Hepatocyte (in vitro differentiated cells): ENCODE data around the gene MRTFA. TPM values are rescaled to one million over a fixed set of nuclear protein-coding genes. Genes with fewer than 3 reads are reported as not detected.
"Not testable (repeated sequence)": the region's sequence is repeated elsewhere in the genome, so short reads cannot be mapped to it uniquely, and the experiment has no call there.

ENCODE experiments used
- DNase-seq: peaks from one replicate; pipeline ENCODE4 v3.0.0-alpha.2; 2016; ENCODE audit warnings: low spot score
- H2AFZ ChIP-seq: fragments of 200-600 bp; sonication (generic); 2 replicates; pipeline ENCODE4 v1.6.0; 2016; ENCODE audit warnings: antibody characterized with exemption, mild to moderate bottlenecking
- H3K27ac ChIP-seq: fragments of 200-600 bp; sonication (generic); 2 replicates; pipeline ENCODE4 v1.5.1; 2016; ENCODE audit warnings: mild to moderate bottlenecking
- H3K27me3 ChIP-seq: fragments of 200-600 bp; sonication (generic); 2 replicates; pipeline ENCODE4 v1.6.1; 2016
- H3K36me3 ChIP-seq: fragments of 200-600 bp; sonication (generic); replicated peaks from 2 replicates; pipeline ENCODE4 v1.5.1; 2016; ENCODE audit warnings: low read depth; ENCODE audit not compliant: insufficient read depth
- H3K4me1 ChIP-seq: fragments of 200-600 bp; sonication (generic); 2 replicates; pipeline ENCODE4 v1.5.1; 2016; ENCODE audit warnings: mild to moderate bottlenecking, moderate library complexity; ENCODE audit not compliant: insufficient read depth
- H3K4me2 ChIP-seq: fragments of 200-600 bp; sonication (generic); 2 replicates; pipeline ENCODE4 v1.6.0; 2016
- H3K4me3 ChIP-seq: fragments of 200-600 bp; sonication (generic); 2 replicates; pipeline ENCODE4 v1.5.1; 2016; ENCODE audit warnings: mild to moderate bottlenecking
- H3K79me2 ChIP-seq: fragments of 200-600 bp; sonication (generic); 2 replicates; pipeline ENCODE4 v1.6.0; 2017; ENCODE audit warnings: mild to moderate bottlenecking
- H3K9me2 ChIP-seq: fragments of 200-600 bp; sonication (generic); replicated peaks from 2 replicates; pipeline ENCODE4 v1.6.0; 2017; ENCODE audit warnings: mild to moderate bottlenecking; ENCODE audit not compliant: insufficient read depth
- H3K9me3 ChIP-seq: fragments of 200-600 bp; sonication (generic); 2 replicates; pipeline ENCODE4 v1.5.1; 2016; ENCODE audit warnings: low read depth, mild to moderate bottlenecking
- H4K20me1 ChIP-seq: fragments of 200-600 bp; sonication (generic); 2 replicates; pipeline ENCODE4 v1.6.0; 2016; ENCODE audit warnings: mild to moderate bottlenecking; ENCODE audit not compliant: insufficient read depth, poor library complexity, severe bottlenecking
- EZH2 ChIP-seq: fragments of 200-600 bp; sonication (generic); IDR thresholded peaks from 2 replicates; pipeline ENCODE4 v1.6.1; 2016; ENCODE audit warnings: antibody characterized with exemption, mild to moderate bottlenecking, borderline replicate concordance
- EZH2phosphoT487 ChIP-seq: fragments of 200-600 bp; sonication (generic); IDR thresholded peaks from one replicate; pipeline ENCODE4 v1.6.1; 2018; ENCODE audit warnings: antibody characterized with exemption, mild to moderate bottlenecking, low read depth, moderate library complexity; ENCODE audit not compliant: unreplicated experiment, severe bottlenecking
- WGBS: methylation state at CpG from one replicate; pipeline ENCODE4 v1.1.6; 2016; ENCODE audit warnings: low lambda C conversion rate; ENCODE audit errors: missing lambda C conversion rate; 5-methylcytosine and 5-hydroxymethylcytosine counted together
- polyA plus RNA-seq: library from polyadenylated mRNA; unstranded; fragments of >200 nt; fragmentation: Nextera tagmentation; extraction: Ambion mirVana; gene quantifications from 2 replicates; pipeline ENCODE4 v1.2.1, GENCODE V29; 2016
- total RNA-seq: library from RNA; depleted of rRNA; stranded (reverse); fragments of >200 nt; gene quantifications from 2 replicates; pipeline ENCODE4 v1.2.3, GENCODE V29; 2014
- TF ChIP-seq, protein P1 (sequence below): fragments of 200-600 bp; sonication (generic); IDR thresholded peaks from 2 replicates; pipeline ENCODE4 v1.5.1; 2016; ENCODE audit warnings: antibody characterized with exemption, mild to moderate bottlenecking; ENCODE audit not compliant: poor library complexity

Gene MRTFA
- total and polyA plus RNA-seq, 2 experiments from 2014 or later: 19.0 to 29.7 TPM

GRCh38 chr22:40381461-40381860, 255.1 kb downstream of the MRTFA start:
- TF ChIP-seq EZH2phosphoT487 (no peak), EZH2 (no peak)
- TF ChIP-seq, protein P1, sequence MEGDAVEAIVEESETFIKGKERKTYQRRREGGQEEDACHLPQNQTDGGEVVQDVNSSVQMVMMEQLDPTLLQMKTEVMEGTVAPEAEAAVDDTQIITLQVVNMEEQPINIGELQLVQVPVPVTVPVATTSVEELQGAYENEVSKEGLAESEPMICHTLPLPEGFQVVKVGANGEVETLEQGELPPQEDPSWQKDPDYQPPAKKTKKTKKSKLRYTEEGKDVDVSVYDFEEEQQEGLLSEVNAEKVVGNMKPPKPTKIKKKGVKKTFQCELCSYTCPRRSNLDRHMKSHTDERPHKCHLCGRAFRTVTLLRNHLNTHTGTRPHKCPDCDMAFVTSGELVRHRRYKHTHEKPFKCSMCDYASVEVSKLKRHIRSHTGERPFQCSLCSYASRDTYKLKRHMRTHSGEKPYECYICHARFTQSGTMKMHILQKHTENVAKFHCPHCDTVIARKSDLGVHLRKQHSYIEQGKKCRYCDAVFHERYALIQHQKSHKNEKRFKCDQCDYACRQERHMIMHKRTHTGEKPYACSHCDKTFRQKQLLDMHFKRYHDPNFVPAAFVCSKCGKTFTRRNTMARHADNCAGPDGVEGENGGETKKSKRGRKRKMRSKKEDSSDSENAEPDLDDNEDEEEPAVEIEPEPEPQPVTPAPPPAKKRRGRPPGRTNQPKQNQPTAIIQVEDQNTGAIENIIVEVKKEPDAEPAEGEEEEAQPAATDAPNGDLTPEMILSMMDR: no peak
- Histone ChIP-seq H4K20me1 (no peaks in the 10 kb centered on the region), H3K9me3 (no peaks in the 10 kb centered on the region), H3K4me3 (no peak overlapping the region), H3K9me2 (no peaks in the 10 kb centered on the region), H3K27ac (no peak overlapping the region), H3K27me3 (no peaks in the 10 kb centered on the region), H3K36me3 (no peaks in the 10 kb centered on the region), H2AFZ (no peak overlapping the region), H3K79me2 (peaks cover 93% of the 10 kb centered on the region), H3K4me2 (no peak overlapping the region), H3K4me1 (no peaks in the 10 kb centered on the region)
- no peak for DNase-seq
- whole genome bisulfite sequencing: 93% methylated on average over 3 of the region's 3 CpGs

GRCh38 chr22:40378448-40378847, 258.1 kb downstream of the MRTFA start:
- not testable (repeated sequence) for H3K4me3 ChIP-seq, H3K4me1 ChIP-seq, H4K20me1 ChIP-seq, H2AFZ ChIP-seq, H3K36me3 ChIP-seq, H3K4me2 ChIP-seq, DNase-seq, H3K9me3 ChIP-seq, H3K27ac ChIP-seq, H3K27me3 ChIP-seq, H3K9me2 ChIP-seq
- peaks cover 95% of the 10 kb centered on the region for H3K79me2 ChIP-seq
- WGBS: 98% methylated on average over 11 of the region's 11 CpGs

GRCh38 chr22:40377931-40378330, 258.6 kb downstream of the MRTFA start:
- H3K4me2 ChIP-seq: no peak overlapping the region
- no peaks in the 10 kb centered on the region for H3K4me1 ChIP-seq
- H3K27ac ChIP-seq: no peak overlapping the region
- no peaks in the 10 kb centered on the region for H3K36me3 ChIP-seq
- no peak for DNase-seq
- H3K79me2 ChIP-seq: peaks cover 98% of the 10 kb centered on the region
- H3K4me3 ChIP-seq: no peak overlapping the region
- TF ChIP-seq EZH2 (no peak), EZH2phosphoT487 (no peak)
- TF ChIP-seq, protein P1: no peak
- no peaks in the 10 kb centered on the region for H3K9me2 ChIP-seq
- H3K27me3 ChIP-seq: no peaks in the 10 kb centered on the region
- 92% methylated on average over 2 of the region's 2 CpGs for WGBS
- H2AFZ ChIP-seq: no peak overlapping the region
- no peaks in the 10 kb centered on the region for H4K20me1 ChIP-seq
- H3K9me3 ChIP-seq: no peaks in the 10 kb centered on the region

DNA sequence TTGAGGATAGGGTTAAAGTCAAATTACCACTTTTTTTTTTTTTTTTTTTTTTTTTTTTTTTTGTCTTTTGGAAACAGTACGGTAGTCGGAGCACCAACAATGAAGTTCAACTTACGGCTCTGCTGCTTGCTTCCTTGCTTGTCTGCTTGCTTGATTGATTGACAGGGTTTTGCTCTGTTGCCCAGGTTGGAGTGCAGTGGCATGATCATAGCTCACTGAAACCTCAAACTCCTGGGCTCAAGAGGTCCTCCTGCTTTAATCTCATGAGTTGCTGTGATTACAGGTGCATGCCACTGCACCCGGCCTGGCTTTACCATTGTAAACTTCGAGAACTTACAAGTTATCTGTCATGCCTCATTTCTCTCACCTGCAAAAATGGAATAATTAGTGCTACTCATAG, 260.4 kb downstream of the MRTFA start:
- Histone ChIP-seq H3K4me1 (no peaks in the 10 kb centered on the region), H3K9me2 (no peaks in the 10 kb centered on the region), H3K79me2 (peaks cover 94% of the 10 kb centered on the region)

More for the DNA sequence above, 260.4 kb downstream of the MRTFA start:
- H2AFZ ChIP-seq: no peak overlapping the region
- no peak for DNase-seq
- H3K36me3 ChIP-seq: no peaks in the 10 kb centered on the region
- no peak overlapping the region for H3K4me3 ChIP-seq
- H3K4me2 ChIP-seq: no peak overlapping the region
- no peak overlapping the region for H3K27ac ChIP-seq
- no peaks in the 10 kb centered on the region for H3K9me3 ChIP-seq
- H3K27me3 ChIP-seq: no peaks in the 10 kb centered on the region
- H4K20me1 ChIP-seq: no peaks in the 10 kb centered on the region
- 89% methylated on average over 5 of the region's 5 CpGs for WGBS
- TF ChIP-seq EZH2 (no peak), EZH2phosphoT487 (no peak)
- TF ChIP-seq, protein P1: no peak
